Measurements from ENCODE around the gene MUC4. TPM values are rescaled to one million over a fixed set of nuclear protein-coding genes. Genes with fewer than 3 reads are reported as not detected.

MUC4 gene
- total and polyA plus RNA-seq, 4 donors, result not detected

GRCh38 chr3:195801251-195802183, 10.2 kb downstream of the MUC4 start:
- no peaks in the 10 kb centered on the region for H3K9me3 ChIP-seq (ENCODE audit: control insufficient read depth in 4 of 4, low read length in 3 of 4)
- H3K27me3 ChIP-seq (ENCODE audit: control insufficient read depth in 4 of 4, insufficient read depth in 4 of 4, low read length in 3 of 4), result peaks cover 0 to 8% (median 3%) of the 10 kb centered on the region in 4 donors
- H3K4me1 ChIP-seq (ENCODE audit: control insufficient read depth in 4 of 4, insufficient read depth in 4 of 4, low read length in 3 of 4), result no peaks in the 10 kb centered on the region
- WGBS, result 69% methylated on average over 35 of the region's 35 CpGs
- no peaks in the 10 kb centered on the region for H3K36me3 ChIP-seq (ENCODE audit: control insufficient read depth in 4 of 4, insufficient read depth in 3 of 4, low read depth in 1 of 4, low read length in 3 of 4)
- DNase-seq (ENCODE audit: low spot score), result no peak
- H3K4me3 ChIP-seq (ENCODE audit: low read depth in 1 of 3, low read length in 3 of 3), result no peak overlapping the region
- no peak for TF ChIP-seq JUND (IDR thresholded peaks at IDR 0.05)
- no peak for TF ChIP-seq RAD21 (IDR thresholded peaks at IDR 0.05)
- no peak for TF ChIP-seq NR2F2 (IDR thresholded peaks at IDR 0.05)
- no peak for TF ChIP-seq MAX (IDR thresholded peaks at IDR 0.05)
- H3K27ac ChIP-seq (ENCODE audit: low read depth in 1 of 2, low read length in 2 of 2), result no peak overlapping the region
- H3K9ac ChIP-seq (ENCODE audit: low read depth in 1 of 2, low read length in 2 of 2), result no peak overlapping the region

- Histone ChIP-seq H3K4me3 (ENCODE audit: low read depth in 1 of 3, low read length in 3 of 3) (no peak overlapping the region), H3K27me3 (ENCODE audit: control insufficient read depth in 4 of 4, insufficient read depth in 4 of 4, low read length in 3 of 4) (peaks cover 0 to 8% (median 3%) of the 10 kb centered on the region in 4 donors), H3K9ac (ENCODE audit: low read depth in 1 of 2, low read length in 2 of 2) (no peak overlapping the region), H3K4me1 (ENCODE audit: control insufficient read depth in 4 of 4, insufficient read depth in 4 of 4, low read length in 3 of 4) (no peaks in the 10 kb centered on the region), H3K27ac (ENCODE audit: low read depth in 1 of 2, low read length in 2 of 2) (no peak overlapping the region), H3K36me3 (ENCODE audit: control insufficient read depth in 4 of 4, insufficient read depth in 3 of 4, low read depth in 1 of 4, low read length in 3 of 4) (no peaks in the 10 kb centered on the region), H3K9me3 (ENCODE audit: control insufficient read depth in 4 of 4, low read length in 3 of 4) (no peaks in the 10 kb centered on the region)
- TF ChIP-seq ZBTB33 (IDR thresholded peaks at IDR 0.05), result no peak
- no peak for TF ChIP-seq NR2F2 (IDR thresholded peaks at IDR 0.05)
- TF ChIP-seq TAF1 (conservative IDR thresholded peaks at IDR 0.05), result no peak
- TF ChIP-seq HNF4G (IDR thresholded peaks at IDR 0.05), result no peak
- no peak for TF ChIP-seq MAX (IDR thresholded peaks at IDR 0.05)
- no peak for TF ChIP-seq REST (IDR thresholded peaks at IDR 0.05)
- TF ChIP-seq CTCF (IDR thresholded peaks at IDR 0.05; ENCODE audit: low read depth, low read length, missing input control), result no peak
- no peak for TF ChIP-seq RAD21 (IDR thresholded peaks at IDR 0.05)
- no peak for TF ChIP-seq YY1 (IDR thresholded peaks at IDR 0.05)
- TF ChIP-seq JUND (IDR thresholded peaks at IDR 0.05), result no peak
- TF ChIP-seq RXRA (IDR thresholded peaks at IDR 0.05), result no peak
- TF ChIP-seq FOXA1 (IDR thresholded peaks at IDR 0.05), result no peak
- TF ChIP-seq SP1 (IDR thresholded peaks at IDR 0.05), result no peak
- no peak for TF ChIP-seq FOXA2 (IDR thresholded peaks at IDR 0.05)
- 80% methylated on average over 6 of the region's 6 CpGs for WGBS
- DNase-seq (ENCODE audit: low spot score), result no peak
Observed at GRCh38 chr3:195800240-195800639, 11.5 kb downstream of the MUC4 start.

Measured in liver (tissue), 9 donors.